ENCODE measurements around the gene CFAP43. TPM values are rescaled to one million over a fixed set of nuclear protein-coding genes. Genes with fewer than 3 reads are reported as not detected.

CFAP43 gene
- total and polyA plus RNA-seq, 9 of the 15 experiments (the other 6 are each of a cell fraction or from before 2014, with no cell fraction given): 0.07 to 0.86 (median 0.11) TPM; not detected in 1

GRCh38 chr10:104231784-104232612 lies at the start of gene CFAP43 (continued):
- TF ChIP-seq HNRNPLL (IDR thresholded peaks at IDR 0.05; ENCODE audit: low read depth, low read length, poor library complexity, severe bottlenecking): peak; percentile 80
- no peak for TF ChIP-seq ZNF449 (CRISPR knock-in tag; IDR thresholded peaks at IDR 0.05)
- TF ChIP-seq TCF3 (CRISPR knock-in tag; IDR thresholded peaks at IDR 0.05): no peak
- no peak for TF ChIP-seq TCFL5 (CRISPR knock-in tag; conservative IDR thresholded peaks at IDR 0.05)
- TF ChIP-seq ZNF584 (CRISPR knock-in tag; IDR thresholded peaks at IDR 0.05; ENCODE audit: low read depth): no peak
- no peak for TF ChIP-seq ZC3H4 (CRISPR knock-in tag; IDR thresholded peaks at IDR 0.05; ENCODE audit: borderline replicate concordance)
- TF ChIP-seq NCOA4 (IDR thresholded peaks at IDR 0.05; ENCODE audit: partially characterized antibody): no peak
- no peak for TF ChIP-seq RBM17 (IDR thresholded peaks at IDR 0.05; ENCODE audit: borderline replicate concordance, low read depth, low read length)
- TF ChIP-seq KLF1 (tag; IDR thresholded peaks at IDR 0.05): no peak
- TF ChIP-seq ZFP30 (CRISPR knock-in tag; IDR thresholded peaks at IDR 0.05; ENCODE audit: borderline replicate concordance): no peak
- TF ChIP-seq KDM1A (IDR thresholded peaks at IDR 0.05): peak in 1 of 2 experiments; percentile 77; a peak in 2 of 4 replicates
- no peak for TF ChIP-seq MAFK (IDR thresholded peaks at IDR 0.05; ENCODE audit: low read length)
- no peak for TF ChIP-seq MLLT1 (IDR thresholded peaks at IDR 0.05)
- TF ChIP-seq IFI16 (CRISPR knock-in tag; IDR thresholded peaks at IDR 0.05): no peak
- no peak for TF ChIP-seq SMAD2 (IDR thresholded peaks at IDR 0.05; ENCODE audit: low read depth, low read length)
- no peak for TF ChIP-seq DPF2 (IDR thresholded peaks at IDR 0.05)
- no peak for TF ChIP-seq ZHX1 (conservative IDR thresholded peaks at IDR 0.05; ENCODE audit: low read length)
- TF ChIP-seq HDAC8 (tag; IDR thresholded peaks at IDR 0.05): no peak
- TF ChIP-seq FOXK2 (conservative IDR thresholded peaks at IDR 0.05 in 1 of 2, IDR thresholded peaks at IDR 0.05 in 1 of 2; ENCODE audit: low read depth in 2 of 2): peak; percentile 48 to 82; a peak in 3 of 4 replicates
- no peak for TF ChIP-seq THRA (IDR thresholded peaks at IDR 0.05)
- TF ChIP-seq NFXL1 (CRISPR knock-in tag; IDR thresholded peaks at IDR 0.05): no peak
